H1 (cell line): ENCODE measurements around the gene ZNF581. TPM values are rescaled to one million over a fixed set of nuclear protein-coding genes. Genes with fewer than 3 reads are reported as not detected.

ENCODE experiments used
- EGR1 ChIP-seq: IDR thresholded peaks from 2 replicates; pipeline ENCODE4 v1.6.1; 2011; ENCODE audit warnings: low read depth, low read length, borderline replicate concordance
- GABPA ChIP-seq: IDR thresholded peaks from 2 replicates; pipeline ENCODE4 v1.6.1; 2011; ENCODE audit warnings: mild to moderate bottlenecking, low read length, moderate library complexity, borderline replicate concordance; ENCODE audit not compliant: insufficient read depth
- SIN3A ChIP-seq, 2 experiments: IDR thresholded peaks in 1 of 2; conservative IDR thresholded peaks in 1 of 2; 2 replicates each; pipeline ENCODE4 v1.6.1; 2011 to 2012; ENCODE audit warnings: low read length in 2 of 2, improper control_type of control experiment in 1 of 2, low read depth in 1 of 2, mild to moderate bottlenecking in 1 of 2
- SRF ChIP-seq: IDR thresholded peaks from 2 replicates; pipeline ENCODE4 v1.6.1; 2011; ENCODE audit warnings: mild to moderate bottlenecking, low read depth, low read length, moderate library complexity
- YY1 ChIP-seq: IDR thresholded peaks from 2 replicates; pipeline ENCODE4 v1.6.1; 2011; ENCODE audit warnings: low read depth, mild to moderate bottlenecking, low read length
- polyA plus RNA-seq, 7 experiments: library from polyadenylated mRNA; depleted of rRNA in 3 of 7; stranded (reverse) in 5 of 7; unstranded in 2 of 7; fragments of >200 nt in 5 of 7; fragments of 200-250 nt in 2 of 7; gene quantifications; 1 replicate in 5 of 7; 2 replicates in 1 of 7; 4 replicates in 1 of 7; pipeline versions ENCODE4 v1.2.1 to v1.2.3, GENCODE V29; 2011 to 2013; ENCODE audit warnings: missing spikeins in 2 of 7, mixed read lengths in 2 of 7
- total RNA-seq: library from RNA; stranded (reverse); fragmentation: NEBNext Ultra II Directional; extraction: Animal tissue kit (Norgen Biotek cat#: 25700); gene quantifications from 2 replicates; pipeline ENCODE4 v1.2.1, GENCODE V29; 2021

Gene ZNF581
- total and polyA plus RNA-seq, 2 of the 8 experiments (the other 6 are each of a cell fraction or from before 2014, with no cell fraction given): 73.0 to 76.1 TPM

DNA sequence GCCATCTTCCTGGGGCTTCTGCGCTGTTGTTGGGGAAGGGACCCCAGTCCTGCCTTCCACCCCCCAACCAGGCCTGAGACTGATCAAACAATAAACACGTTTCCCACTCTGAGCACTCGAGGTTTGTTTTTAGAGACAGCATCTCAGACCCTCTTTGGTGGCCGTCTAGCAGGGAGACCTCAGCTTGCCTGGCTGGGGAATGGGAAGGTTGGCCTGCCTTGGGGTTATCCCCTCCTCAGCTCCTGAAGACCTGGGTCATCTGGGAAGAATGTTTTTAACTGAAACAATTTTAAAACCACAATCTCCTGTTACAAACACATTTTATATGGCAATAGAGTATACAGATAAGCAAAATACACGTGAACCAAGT lies 2.0 kb downstream of the ZNF581 start (continued):
- TF ChIP-seq GABPA: no peak
- no peak for TF ChIP-seq YY1
- no peak for TF ChIP-seq EGR1
- TF ChIP-seq SIN3A (conservative IDR thresholded peaks at IDR 0.05 in 1 of 2, IDR thresholded peaks at IDR 0.05 in 1 of 2; ENCODE audit: low read depth in 1 of 2, low read length in 2 of 2): no peak
- no peak for TF ChIP-seq SRF
